ENCODE data around the gene DDX42. TPM values are rescaled to one million over a fixed set of nuclear protein-coding genes. Genes with fewer than 3 reads are reported as not detected.

The DDX42 gene
- total and polyA plus RNA-seq, 2 of the 13 experiments (the other 11 are each of a cell fraction or from before 2014, with no cell fraction given), result 87.2 to 92.9 TPM

DNA sequence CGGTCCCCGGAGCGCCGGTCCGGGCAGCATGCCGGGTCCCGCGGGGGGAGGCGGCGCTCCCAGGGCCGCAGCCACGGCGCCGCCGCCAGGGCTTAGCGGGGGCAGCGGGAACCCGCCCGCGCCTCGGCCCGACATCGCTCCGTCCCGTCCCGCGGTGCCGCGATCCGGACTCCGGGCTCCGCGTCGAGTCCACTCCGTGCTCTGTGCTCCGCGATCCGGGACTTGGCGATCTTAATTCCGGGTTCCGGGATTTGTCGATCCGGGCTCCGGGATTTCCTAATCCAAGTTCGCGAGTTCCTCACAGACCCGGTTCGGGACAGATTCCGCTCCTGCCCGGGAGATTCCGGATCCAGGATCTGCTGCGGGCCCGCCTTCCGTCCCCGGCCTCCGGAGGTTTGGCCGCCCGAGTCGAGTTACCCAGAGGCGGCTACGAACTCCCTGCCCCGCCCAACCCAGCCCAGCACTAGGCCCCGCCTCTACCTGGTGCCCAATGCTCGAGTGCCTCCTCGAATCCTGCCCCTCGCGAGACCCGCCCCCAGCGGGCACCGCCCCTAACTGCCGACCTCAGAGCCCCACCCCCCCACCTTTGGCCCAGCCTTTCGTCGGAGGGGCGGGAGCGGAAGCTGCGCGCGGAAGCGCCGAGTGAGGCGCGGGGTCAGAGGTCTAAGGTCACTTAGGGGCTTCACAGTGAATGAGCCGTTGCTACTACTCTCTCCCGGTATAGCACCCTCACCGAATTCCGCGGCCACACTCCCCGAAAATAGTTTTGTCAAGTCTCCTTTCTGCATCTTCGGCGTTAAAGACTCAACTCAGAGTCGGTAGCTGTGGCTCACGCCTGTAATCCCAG lies 68.8 kb downstream of the DDX42 start, which contains the start of gene SMARCD2 (continued):
- TF ChIP-seq MTA1 (CRISPR knock-in tag; IDR thresholded peaks at IDR 0.05; ENCODE audit: borderline replicate concordance), result peak; percentile 63; the same call in 1 of the 2 replicates
- TF ChIP-seq ARNT (IDR thresholded peaks at IDR 0.05), result no peak
- peak; percentile 87; the same call in 1 of the 2 replicates for TF ChIP-seq ZNF670 (CRISPR knock-in tag; IDR thresholded peaks at IDR 0.05; ENCODE audit: borderline replicate concordance)
- TF ChIP-seq, protein P1, sequence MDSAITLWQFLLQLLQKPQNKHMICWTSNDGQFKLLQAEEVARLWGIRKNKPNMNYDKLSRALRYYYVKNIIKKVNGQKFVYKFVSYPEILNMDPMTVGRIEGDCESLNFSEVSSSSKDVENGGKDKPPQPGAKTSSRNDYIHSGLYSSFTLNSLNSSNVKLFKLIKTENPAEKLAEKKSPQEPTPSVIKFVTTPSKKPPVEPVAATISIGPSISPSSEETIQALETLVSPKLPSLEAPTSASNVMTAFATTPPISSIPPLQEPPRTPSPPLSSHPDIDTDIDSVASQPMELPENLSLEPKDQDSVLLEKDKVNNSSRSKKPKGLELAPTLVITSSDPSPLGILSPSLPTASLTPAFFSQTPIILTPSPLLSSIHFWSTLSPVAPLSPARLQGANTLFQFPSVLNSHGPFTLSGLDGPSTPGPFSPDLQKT (CRISPR knock-in tag; IDR thresholded peaks at IDR 0.05; ENCODE audit: borderline replicate concordance), result peak; percentile 77; the same call in 1 of the 2 replicates
- no peak; the same call in 1 of the 2 replicates for TF ChIP-seq DPF2 (CRISPR knock-in tag; IDR thresholded peaks at IDR 0.05; ENCODE audit: borderline replicate concordance, low read depth)
- peak; percentile 92 for TF ChIP-seq ZFY (CRISPR knock-in tag; IDR thresholded peaks at IDR 0.05)
- peak; percentile 2; the same call in 1 of the 2 replicates for TF ChIP-seq ZNF333 (CRISPR knock-in tag; IDR thresholded peaks at IDR 0.05; ENCODE audit: borderline replicate concordance)
- TF ChIP-seq NCOA2 (CRISPR knock-in tag; IDR thresholded peaks at IDR 0.05), result peak; percentile 83
- TF ChIP-seq, protein P2, sequence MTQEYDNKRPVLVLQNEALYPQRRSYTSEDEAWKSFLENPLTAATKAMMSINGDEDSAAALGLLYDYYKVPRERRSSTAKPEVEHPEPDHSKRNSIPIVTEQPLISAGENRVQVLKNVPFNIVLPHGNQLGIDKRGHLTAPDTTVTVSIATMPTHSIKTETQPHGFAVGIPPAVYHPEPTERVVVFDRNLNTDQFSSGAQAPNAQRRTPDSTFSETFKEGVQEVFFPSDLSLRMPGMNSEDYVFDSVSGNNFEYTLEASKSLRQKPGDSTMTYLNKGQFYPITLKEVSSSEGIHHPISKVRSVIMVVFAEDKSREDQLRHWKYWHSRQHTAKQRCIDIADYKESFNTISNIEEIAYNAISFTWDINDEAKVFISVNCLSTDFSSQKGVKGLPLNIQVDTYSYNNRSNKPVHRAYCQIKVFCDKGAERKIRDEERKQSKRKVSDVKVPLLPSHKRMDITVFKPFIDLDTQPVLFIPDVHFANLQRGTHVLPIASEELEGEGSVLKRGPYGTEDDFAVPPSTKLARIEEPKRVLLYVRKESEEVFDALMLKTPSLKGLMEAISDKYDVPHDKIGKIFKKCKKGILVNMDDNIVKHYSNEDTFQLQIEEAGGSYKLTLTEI (CRISPR knock-in tag; conservative IDR thresholded peaks at IDR 0.05), result no peak
- TF ChIP-seq HNF4G (IDR thresholded peaks at IDR 0.05; ENCODE audit: borderline replicate concordance, low read depth, low read length), result peak; percentile 89
- peak; percentile 74 for TF ChIP-seq HNF4G (CRISPR knock-in tag; IDR thresholded peaks at IDR 0.05; ENCODE audit: borderline replicate concordance, low read depth)
- peak; percentile 86 for TF ChIP-seq SP5 (CRISPR knock-in tag; IDR thresholded peaks at IDR 0.05; ENCODE audit: borderline replicate concordance, low read depth)
- TF ChIP-seq ZNF329 (CRISPR knock-in tag; IDR thresholded peaks at IDR 0.05; ENCODE audit: low read depth), result peak; percentile 56
- TF ChIP-seq TAF1 (CRISPR knock-in tag; IDR thresholded peaks at IDR 0.05), result peak; percentile 88
- peak; percentile 57 to 78; a peak in 3 of 4 replicates for TF ChIP-seq EP300 (IDR thresholded peaks at IDR 0.05; ENCODE audit: low read depth in 2 of 2, low read length in 2 of 2)
- TF ChIP-seq EP300 (CRISPR knock-in tag; IDR thresholded peaks at IDR 0.05; ENCODE audit: borderline replicate concordance), result no peak
- TF ChIP-seq ONECUT2 (CRISPR knock-in tag; IDR thresholded peaks at IDR 0.05), result peak; percentile 41; the same call in 1 of the 2 replicates
- TF ChIP-seq, protein P3, sequence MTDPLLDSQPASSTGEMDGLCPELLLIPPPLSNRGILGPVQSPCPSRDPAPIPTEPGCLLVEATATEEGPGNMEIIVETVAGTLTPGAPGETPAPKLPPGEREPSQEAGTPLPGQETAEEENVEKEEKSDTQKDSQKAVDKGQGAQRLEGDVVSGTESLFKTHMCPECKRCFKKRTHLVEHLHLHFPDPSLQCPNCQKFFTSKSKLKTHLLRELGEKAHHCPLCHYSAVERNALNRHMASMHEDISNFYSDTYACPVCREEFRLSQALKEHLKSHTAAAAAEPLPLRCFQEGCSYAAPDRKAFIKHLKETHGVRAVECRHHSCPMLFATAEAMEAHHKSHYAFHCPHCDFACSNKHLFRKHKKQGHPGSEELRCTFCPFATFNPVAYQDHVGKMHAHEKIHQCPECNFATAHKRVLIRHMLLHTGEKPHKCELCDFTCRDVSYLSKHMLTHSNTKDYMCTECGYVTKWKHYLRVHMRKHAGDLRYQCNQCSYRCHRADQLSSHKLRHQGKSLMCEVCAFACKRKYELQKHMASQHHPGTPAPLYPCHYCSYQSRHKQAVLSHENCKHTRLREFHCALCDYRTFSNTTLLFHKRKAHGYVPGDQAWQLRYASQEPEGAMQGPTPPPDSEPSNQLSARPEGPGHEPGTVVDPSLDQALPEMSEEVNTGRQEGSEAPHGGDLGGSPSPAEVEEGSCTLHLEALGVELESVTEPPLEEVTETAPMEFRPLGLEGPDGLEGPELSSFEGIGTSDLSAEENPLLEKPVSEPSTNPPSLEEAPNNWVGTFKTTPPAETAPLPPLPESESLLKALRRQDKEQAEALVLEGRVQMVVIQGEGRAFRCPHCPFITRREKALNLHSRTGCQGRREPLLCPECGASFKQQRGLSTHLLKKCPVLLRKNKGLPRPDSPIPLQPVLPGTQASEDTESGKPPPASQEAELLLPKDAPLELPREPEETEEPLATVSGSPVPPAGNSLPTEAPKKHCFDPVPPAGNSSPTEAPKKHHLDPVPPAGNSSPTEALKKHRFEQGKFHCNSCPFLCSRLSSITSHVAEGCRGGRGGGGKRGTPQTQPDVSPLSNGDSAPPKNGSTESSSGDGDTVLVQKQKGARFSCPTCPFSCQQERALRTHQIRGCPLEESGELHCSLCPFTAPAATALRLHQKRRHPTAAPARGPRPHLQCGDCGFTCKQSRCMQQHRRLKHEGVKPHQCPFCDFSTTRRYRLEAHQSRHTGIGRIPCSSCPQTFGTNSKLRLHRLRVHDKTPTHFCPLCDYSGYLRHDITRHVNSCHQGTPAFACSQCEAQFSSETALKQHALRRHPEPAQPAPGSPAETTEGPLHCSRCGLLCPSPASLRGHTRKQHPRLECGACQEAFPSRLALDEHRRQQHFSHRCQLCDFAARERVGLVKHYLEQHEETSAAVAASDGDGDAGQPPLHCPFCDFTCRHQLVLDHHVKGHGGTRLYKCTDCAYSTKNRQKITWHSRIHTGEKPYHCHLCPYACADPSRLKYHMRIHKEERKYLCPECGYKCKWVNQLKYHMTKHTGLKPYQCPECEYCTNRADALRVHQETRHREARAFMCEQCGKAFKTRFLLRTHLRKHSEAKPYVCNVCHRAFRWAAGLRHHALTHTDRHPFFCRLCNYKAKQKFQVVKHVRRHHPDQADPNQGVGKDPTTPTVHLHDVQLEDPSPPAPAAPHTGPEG (CRISPR knock-in tag; IDR thresholded peaks at IDR 0.05), result peak; percentile 95
- peak; percentile 95 for TF ChIP-seq RAD21 (CRISPR knock-in tag; IDR thresholded peaks at IDR 0.05)
- TF ChIP-seq ISL2 (CRISPR knock-in tag; IDR thresholded peaks at IDR 0.05), result peak; percentile 91
- TF ChIP-seq NFE2L1 (CRISPR knock-in tag; IDR thresholded peaks at IDR 0.05; ENCODE audit: borderline replicate concordance), result no peak
